Retinal pigment epithelial cell (primary cell): ENCODE data around the gene PELI3.

Experiments used
- DNase-seq: peaks from one replicate; pipeline ENCODE4 v3.0.0-alpha.2; 2010; ENCODE audit warnings: low read depth
- H3K4me3 ChIP-seq: 2 replicates; pipeline ENCODE4 v1.5.1; 2011; ENCODE audit warnings: mild to moderate bottlenecking, low read length, control low read depth, moderate library complexity
- TF ChIP-seq, protein P1 (sequence below): conservative IDR thresholded peaks from 2 replicates; pipeline ENCODE4 v1.5.1; 2011; ENCODE audit warnings: low read depth, low read length, control low read depth, inconsistent platforms

The PELI3 gene

GRCh38 chr11:66471142-66471541 is 4.4 kb downstream of the PELI3 start:
- H3K4me3 ChIP-seq, result no peak overlapping the region
- no peak for DNase-seq
- TF ChIP-seq, protein P1, sequence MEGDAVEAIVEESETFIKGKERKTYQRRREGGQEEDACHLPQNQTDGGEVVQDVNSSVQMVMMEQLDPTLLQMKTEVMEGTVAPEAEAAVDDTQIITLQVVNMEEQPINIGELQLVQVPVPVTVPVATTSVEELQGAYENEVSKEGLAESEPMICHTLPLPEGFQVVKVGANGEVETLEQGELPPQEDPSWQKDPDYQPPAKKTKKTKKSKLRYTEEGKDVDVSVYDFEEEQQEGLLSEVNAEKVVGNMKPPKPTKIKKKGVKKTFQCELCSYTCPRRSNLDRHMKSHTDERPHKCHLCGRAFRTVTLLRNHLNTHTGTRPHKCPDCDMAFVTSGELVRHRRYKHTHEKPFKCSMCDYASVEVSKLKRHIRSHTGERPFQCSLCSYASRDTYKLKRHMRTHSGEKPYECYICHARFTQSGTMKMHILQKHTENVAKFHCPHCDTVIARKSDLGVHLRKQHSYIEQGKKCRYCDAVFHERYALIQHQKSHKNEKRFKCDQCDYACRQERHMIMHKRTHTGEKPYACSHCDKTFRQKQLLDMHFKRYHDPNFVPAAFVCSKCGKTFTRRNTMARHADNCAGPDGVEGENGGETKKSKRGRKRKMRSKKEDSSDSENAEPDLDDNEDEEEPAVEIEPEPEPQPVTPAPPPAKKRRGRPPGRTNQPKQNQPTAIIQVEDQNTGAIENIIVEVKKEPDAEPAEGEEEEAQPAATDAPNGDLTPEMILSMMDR, result no peak

DNA sequence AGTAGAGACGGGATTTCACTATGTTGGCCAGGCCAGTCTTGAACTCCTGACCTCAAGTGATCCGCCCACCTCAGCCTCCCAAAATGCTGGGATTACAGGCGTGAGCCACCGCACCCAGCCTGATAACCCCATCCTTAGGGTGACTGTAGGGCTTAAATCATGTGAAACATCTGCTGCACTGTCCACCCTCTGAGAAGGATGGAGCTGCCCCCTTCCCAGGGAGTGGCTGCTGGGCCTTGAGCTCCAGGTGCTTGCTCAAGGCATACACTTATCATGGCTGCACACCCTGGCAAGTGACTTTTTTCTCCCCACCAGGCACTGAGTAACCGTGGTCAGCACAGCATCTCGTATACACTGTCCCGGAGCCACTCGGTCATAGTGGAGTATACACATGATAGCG is 5.3 kb downstream of the PELI3 start:
- no peak for DNase-seq
- TF ChIP-seq, protein P1, result no peak
- H3K4me3 ChIP-seq, result no peak overlapping the region

DNA sequence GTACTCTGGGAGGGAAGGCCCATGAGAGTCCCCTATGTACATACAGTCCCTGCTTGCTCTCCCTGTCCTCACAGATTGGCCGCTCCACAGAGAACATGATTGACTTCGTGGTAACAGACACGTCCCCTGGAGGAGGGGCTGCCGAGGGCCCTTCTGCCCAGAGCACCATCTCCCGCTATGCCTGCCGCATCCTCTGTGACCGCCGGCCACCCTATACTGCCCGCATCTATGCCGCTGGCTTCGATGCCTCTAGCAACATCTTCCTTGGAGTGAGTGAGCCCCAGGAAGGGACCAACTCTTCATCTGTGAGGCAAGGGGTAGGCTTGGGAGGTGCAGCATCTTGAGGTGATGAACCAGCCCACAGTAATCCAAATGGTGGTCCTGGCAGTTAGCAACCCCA is 6.5 kb downstream of the PELI3 start:
- no peak overlapping the region for H3K4me3 ChIP-seq
- TF ChIP-seq, protein P1, result no peak
- no peak for DNase-seq

GRCh38 chr11:66473608-66474515 is 7.2 kb downstream of the PELI3 start:
- TF ChIP-seq, protein P1, result no peak
- no peak for DNase-seq
- H3K4me3 ChIP-seq, result no peak overlapping the region

DNA sequence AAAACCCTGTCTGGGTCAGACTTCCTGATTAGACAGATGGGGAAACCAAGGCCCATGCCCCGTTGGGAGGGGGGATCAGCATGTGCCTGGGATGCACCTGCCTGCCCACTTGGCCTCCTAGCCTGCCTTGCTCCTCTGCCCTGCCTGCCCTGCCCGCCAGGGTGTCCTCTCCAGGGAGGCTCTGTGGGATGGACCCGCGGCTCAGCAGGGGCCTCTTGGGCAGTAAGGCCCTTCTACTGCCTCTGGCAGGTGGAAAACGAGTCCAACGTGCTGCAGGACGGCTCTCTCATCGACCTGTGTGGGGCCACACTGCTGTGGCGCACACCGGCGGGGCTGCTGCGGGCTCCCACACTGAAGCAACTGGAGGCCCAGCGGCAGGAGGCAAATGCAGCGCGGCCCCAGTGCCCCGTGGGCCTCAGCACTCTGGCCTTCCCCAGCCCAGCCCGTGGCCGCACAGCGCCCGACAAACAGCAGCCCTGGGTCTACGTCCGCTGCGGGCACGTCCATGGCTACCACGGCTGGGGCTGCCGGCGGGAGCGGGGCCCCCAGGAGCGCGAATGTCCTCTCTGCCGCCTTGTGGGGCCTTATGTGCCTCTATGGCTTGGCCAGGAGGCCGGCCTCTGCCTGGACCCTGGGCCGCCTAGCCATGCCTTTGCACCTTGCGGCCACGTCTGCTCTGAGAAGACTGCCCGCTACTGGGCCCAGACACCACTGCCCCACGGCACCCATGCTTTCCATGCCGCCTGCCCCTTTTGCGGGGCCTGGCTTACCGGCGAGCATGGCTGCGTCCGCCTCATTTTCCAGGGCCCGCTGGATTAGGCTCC is 8.9 kb downstream of the PELI3 start:
- DNase-seq, result no peak
- TF ChIP-seq, protein P1, result no peak
- H3K4me3 ChIP-seq, result no peak overlapping the region

DNA sequence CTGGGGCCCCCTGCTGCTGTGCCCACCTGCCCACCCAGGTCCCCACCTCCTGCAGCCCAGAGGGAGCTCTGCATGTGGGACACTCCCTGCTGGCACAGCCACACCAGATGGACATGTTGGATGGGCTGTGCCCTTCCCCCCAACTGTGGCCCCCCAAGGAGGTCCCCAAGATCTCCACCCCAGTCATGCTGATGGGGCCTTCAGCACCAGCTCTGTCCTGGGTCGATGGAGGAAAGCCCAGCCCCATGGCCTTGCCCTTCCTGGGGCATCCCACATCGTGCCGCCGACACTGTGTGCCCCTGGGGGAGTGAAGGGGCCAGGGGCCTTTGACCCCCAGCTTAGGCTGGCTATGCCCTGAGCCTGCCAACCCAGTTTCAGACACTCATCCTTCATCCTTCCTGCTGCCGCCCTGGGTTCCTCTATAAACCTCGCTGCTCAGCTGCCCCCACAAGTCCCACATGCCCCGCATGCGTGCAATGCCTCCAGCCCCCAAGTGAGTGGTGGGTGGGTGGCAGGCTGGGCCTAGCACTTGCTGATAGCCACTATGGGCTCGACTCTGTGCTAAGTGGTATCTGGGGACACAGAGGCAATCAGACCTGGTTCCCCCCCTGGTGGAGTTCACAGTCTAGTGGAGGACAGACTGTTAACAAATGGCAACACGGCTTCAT is 9.6 kb downstream of the PELI3 start:
- TF ChIP-seq, protein P1, result no peak
- DNase-seq, result no peak
- H3K4me3 ChIP-seq, result no peak overlapping the region
